Loucy (cell line): ENCODE data around the gene LRCH1.

Experiments
- H2AFZ ChIP-seq: fragments of 200-600 bp; sonication (generic); 2 replicates; pipeline ENCODE4 v1.6.0; 2016; ENCODE audit warnings: antibody characterized with exemption, mild to moderate bottlenecking, low read length, moderate library complexity
- H3F3A ChIP-seq: fragments of 200-600 bp; 2 replicates; pipeline ENCODE4 v1.6.0; 2016; ENCODE audit warnings: antibody characterized with exemption, low read depth, mild to moderate bottlenecking
- H3K27me3 ChIP-seq: fragments of 200-600 bp; sonication (generic); 2 replicates; pipeline ENCODE4 v1.6.1; 2014; ENCODE audit warnings: low read length, mild to moderate bottlenecking; ENCODE audit not compliant: insufficient read depth, poor library complexity, severe bottlenecking
- H3K36me3 ChIP-seq: fragments of 200-600 bp; sonication (generic); 2 replicates; pipeline ENCODE4 v1.6.1; 2016; ENCODE audit warnings: low read length; ENCODE audit not compliant: insufficient read depth
- H3K4me1 ChIP-seq: fragments of 200-600 bp; sonication (generic); 2 replicates; pipeline ENCODE4 v1.5.1; 2014; ENCODE audit warnings: low read length, mild to moderate bottlenecking; ENCODE audit not compliant: insufficient read depth, poor library complexity, severe bottlenecking
- H3K4me2 ChIP-seq: fragments of 200-600 bp; sonication (generic); 2 replicates; pipeline ENCODE4 v1.6.0; 2014; ENCODE audit warnings: antibody characterized with exemption, low read length, low read depth, mild to moderate bottlenecking; ENCODE audit not compliant: poor library complexity, severe bottlenecking
- H3K4me3 ChIP-seq: fragments of 200-600 bp; sonication (generic); 2 replicates; pipeline ENCODE4 v1.5.1; 2014; ENCODE audit warnings: low read length, mild to moderate bottlenecking, mixed read lengths; ENCODE audit not compliant: poor library complexity, severe bottlenecking
- H3K79me2 ChIP-seq: fragments of 200-600 bp; sonication (generic); 2 replicates; pipeline ENCODE4 v1.6.1; 2014; ENCODE audit warnings: low read length; ENCODE audit not compliant: insufficient read depth
- H3K9ac ChIP-seq: fragments of 200-600 bp; sonication (generic); 2 replicates; pipeline ENCODE4 v1.6.0; 2014; ENCODE audit warnings: mild to moderate bottlenecking, low read depth, low read length, moderate library complexity; ENCODE audit not compliant: poor library complexity, severe bottlenecking
- H3K9me2 ChIP-seq: fragments of 200-600 bp; sonication (generic); replicated peaks from 2 replicates; pipeline ENCODE4 v1.6.1; 2016; ENCODE audit warnings: low read depth, low read length, mixed read lengths
- H3K9me3 ChIP-seq: fragments of 200-600 bp; sonication (generic); 2 replicates; pipeline ENCODE4 v1.6.1; 2014; ENCODE audit warnings: mild to moderate bottlenecking, antibody characterized with exemption, low read length, low read depth; ENCODE audit not compliant: insufficient read depth
- H4K20me1 ChIP-seq: fragments of 200-600 bp; sonication (generic); 2 replicates; pipeline ENCODE4 v1.6.0; 2014; ENCODE audit warnings: antibody characterized with exemption, low read length, mild to moderate bottlenecking; ENCODE audit not compliant: insufficient read depth, poor library complexity, severe bottlenecking
- CTCF ChIP-seq: fragments of 200-600 bp; sonication (generic); conservative IDR thresholded peaks from 2 replicates; pipeline ENCODE4 v1.5.1; 2014; ENCODE audit warnings: mild to moderate bottlenecking, antibody characterized with exemption, low read length
- EZH2phosphoT487 ChIP-seq: fragments of 200-600 bp; IDR thresholded peaks from 2 replicates; pipeline ENCODE4 v1.6.1; 2018; ENCODE audit warnings: antibody characterized with exemption, mild to moderate bottlenecking, moderate library complexity, borderline replicate concordance

Gene LRCH1

GRCh38 chr13:46782066-46782465, 229.1 kb downstream of the LRCH1 start:
- H3K79me2 ChIP-seq = 0 out of 2 replicates have a peak, but pooled peaks cover 3% of the 10 kb centered on the region
- no peak overlapping the region for H3K4me2 ChIP-seq
- H3K27me3 ChIP-seq = no peaks in the 10 kb centered on the region
- H3K9ac ChIP-seq = no peak overlapping the region
- peaks cover 17% of the 10 kb centered on the region for H3K4me1 ChIP-seq
- H2AFZ ChIP-seq = no peak overlapping the region
- H3K9me3 ChIP-seq = no peaks in the 10 kb centered on the region
- peaks cover 3% of the 10 kb centered on the region; the same call in 1 of the 2 replicates for H3F3A ChIP-seq
- TF ChIP-seq CTCF = no peak
- TF ChIP-seq EZH2phosphoT487 = no peak
- no peaks in the 10 kb centered on the region for H3K9me2 ChIP-seq
- no peak overlapping the region for H3K4me3 ChIP-seq
- peaks cover 36% of the 10 kb centered on the region; the same call in 1 of the 2 replicates for H3K36me3 ChIP-seq
- no peaks in the 10 kb centered on the region for H4K20me1 ChIP-seq

GRCh38 chr13:46782691-46783090, 229.7 kb downstream of the LRCH1 start:
- no peak for TF ChIP-seq EZH2phosphoT487
- TF ChIP-seq CTCF = no peak
- no peaks in the 10 kb centered on the region for H4K20me1 ChIP-seq

GRCh38 chr13:46783504-46783903, 230.5 kb downstream of the LRCH1 start:
- TF ChIP-seq CTCF = no peak
- no peak for TF ChIP-seq EZH2phosphoT487
- H3K9me3 ChIP-seq = no peaks in the 10 kb centered on the region
- H2AFZ ChIP-seq = no peak overlapping the region
- H3K4me2 ChIP-seq = peak overlapping the region; percentile 48
- H4K20me1 ChIP-seq = no peaks in the 10 kb centered on the region
- H3K27me3 ChIP-seq = no peaks in the 10 kb centered on the region
- peaks cover 17% of the 10 kb centered on the region for H3K4me1 ChIP-seq
- no peaks in the 10 kb centered on the region for H3K9me2 ChIP-seq
- H3K36me3 ChIP-seq = peaks cover 32% of the 10 kb centered on the region; the same call in 1 of the 2 replicates
- H3K4me3 ChIP-seq = peak overlapping the region; percentile 41
- H3K79me2 ChIP-seq = 0 out of 2 replicates have a peak, but pooled peaks cover 3% of the 10 kb centered on the region
- peaks cover 3% of the 10 kb centered on the region; the same call in 1 of the 2 replicates for H3F3A ChIP-seq
- H3K9ac ChIP-seq = no peak overlapping the region

More at GRCh38 chr13:46782691-46783090, 229.7 kb downstream of the LRCH1 start:
- Histone ChIP-seq H3K9me3 (no peaks in the 10 kb centered on the region), H3K27me3 (no peaks in the 10 kb centered on the region), H3K4me3 (peak overlapping the region; percentile 9), H3K4me2 (peak overlapping the region; percentile 48), H3K4me1 (peaks cover 17% of the 10 kb centered on the region), H3K36me3 (peaks cover 36% of the 10 kb centered on the region; the same call in 1 of the 2 replicates), H3K9ac (no peak overlapping the region), H2AFZ (no peak overlapping the region), H3F3A (peaks cover 3% of the 10 kb centered on the region; the same call in 1 of the 2 replicates), H3K79me2 (0 out of 2 replicates have a peak, but pooled peaks cover 3% of the 10 kb centered on the region), H3K9me2 (no peaks in the 10 kb centered on the region)
